ENCODE data around the gene AMH.

GRCh38 chr19:2294687-2295335, 45.7 kb downstream of the AMH start:
- TF ChIP-seq CTCF (IDR thresholded peaks at IDR 0.05): no peak
- TF ChIP-seq POLR2A (IDR thresholded peaks at IDR 0.05): no peak
- peak in 1 of 3 donors; percentile 19 for TF ChIP-seq POLR2AphosphoS5 (IDR thresholded peaks at IDR 0.05)
